Spleen (tissue), 7 donors: ENCODE data around the gene PPM1E.

ENCODE experiments used
- POLR2A ChIP-seq, 3 donors: fragments of 450-650 bp; IDR thresholded peaks; one replicate each; pipeline ENCODE4 v1.5.1; 2017; ENCODE audit warnings: antibody characterized with exemption in 3 of 3, mild to moderate bottlenecking in 1 of 3
- POLR2AphosphoS5 ChIP-seq, 3 donors: sonication (generic); formaldehyde crosslinking; IDR thresholded peaks; one replicate each; pipeline ENCODE4 v1.5.1; 2017; ENCODE audit warnings: antibody characterized with exemption in 3 of 3
- TF ChIP-seq, protein P1 (sequence below), 11 experiments: fragments of 200-600 bp in 7 of 11; fragments of 450-650 bp in 4 of 11; sonication (generic) in 4 of 11; IDR thresholded peaks in 8 of 11; conservative IDR thresholded peaks in 3 of 11; 1 replicate in 7 of 11; 2 replicates in 4 of 11; pipeline versions ENCODE4 v1.4.0 to v1.8.0; 2016 to 2021; ENCODE audit warnings: antibody characterized with exemption in 11 of 11, inconsistent platforms in 4 of 11, mild to moderate bottlenecking in 1 of 11
- donor health status: DM: no; HTN: no; CAD: no; lungs with moderate emphysema.
- donor health status: DM: no; HTN: no; CAD: no.
- donor health status: DM: no; HTN: no; CAD: no.

DNA sequence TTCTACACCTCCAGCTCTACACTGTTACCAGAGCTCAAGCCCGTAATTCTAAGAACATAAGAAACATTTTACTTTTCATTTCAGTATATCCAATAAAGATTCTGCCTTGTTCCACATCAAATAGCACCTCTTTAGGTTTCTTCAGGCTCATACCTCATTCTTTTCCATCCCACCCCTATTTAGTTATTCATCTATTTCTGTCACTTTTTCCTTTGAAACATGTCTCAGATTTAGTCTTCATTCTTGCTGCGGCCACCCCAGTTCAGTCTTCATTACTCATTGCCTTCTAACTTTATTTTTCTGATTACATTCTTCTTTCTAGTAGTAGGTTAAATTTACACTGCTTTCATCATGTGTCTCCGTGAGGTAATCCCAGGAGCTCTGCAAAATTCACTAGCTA lies 33.5 kb downstream of the PPM1E start:
- TF ChIP-seq, protein P1, sequence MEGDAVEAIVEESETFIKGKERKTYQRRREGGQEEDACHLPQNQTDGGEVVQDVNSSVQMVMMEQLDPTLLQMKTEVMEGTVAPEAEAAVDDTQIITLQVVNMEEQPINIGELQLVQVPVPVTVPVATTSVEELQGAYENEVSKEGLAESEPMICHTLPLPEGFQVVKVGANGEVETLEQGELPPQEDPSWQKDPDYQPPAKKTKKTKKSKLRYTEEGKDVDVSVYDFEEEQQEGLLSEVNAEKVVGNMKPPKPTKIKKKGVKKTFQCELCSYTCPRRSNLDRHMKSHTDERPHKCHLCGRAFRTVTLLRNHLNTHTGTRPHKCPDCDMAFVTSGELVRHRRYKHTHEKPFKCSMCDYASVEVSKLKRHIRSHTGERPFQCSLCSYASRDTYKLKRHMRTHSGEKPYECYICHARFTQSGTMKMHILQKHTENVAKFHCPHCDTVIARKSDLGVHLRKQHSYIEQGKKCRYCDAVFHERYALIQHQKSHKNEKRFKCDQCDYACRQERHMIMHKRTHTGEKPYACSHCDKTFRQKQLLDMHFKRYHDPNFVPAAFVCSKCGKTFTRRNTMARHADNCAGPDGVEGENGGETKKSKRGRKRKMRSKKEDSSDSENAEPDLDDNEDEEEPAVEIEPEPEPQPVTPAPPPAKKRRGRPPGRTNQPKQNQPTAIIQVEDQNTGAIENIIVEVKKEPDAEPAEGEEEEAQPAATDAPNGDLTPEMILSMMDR (IDR thresholded peaks at IDR 0.05 in 8 of 11, conservative IDR thresholded peaks at IDR 0.05 in 3 of 11), result no peak
- no peak for TF ChIP-seq POLR2AphosphoS5 (IDR thresholded peaks at IDR 0.05)
- TF ChIP-seq POLR2A (IDR thresholded peaks at IDR 0.05), result no peak
